A673 (cell line): Measurements from ENCODE around the gene IFNAR1. TPM values are rescaled to one million over a fixed set of nuclear protein-coding genes. Genes with fewer than 3 reads are reported as not detected.
A peak's percentile ranks its signal among the peaks of the same experiment; 100 is the strongest.

Experiments used
- BruUV-seq: library from RNA; stranded (reverse); fragments of 400-500 nt; replicated peaks from 2 replicates; lab custom pipeline; 2021; lab: Mats Ljungman, UMichigan
- CTCF ChIA-PET: fragments of 300-600 bp; sonication (Branson Sonifier 250); formaldehyde crosslinking; loops from one replicate; lab custom pipeline; 2022; ENCODE audit warnings: antibody characterized with exemption; lab: Charles Lee
- POLR2A ChIA-PET: fragments of 300-600 bp; sonication (Branson Sonifier 250); formaldehyde crosslinking; loops from one replicate; lab custom pipeline; 2022; ENCODE audit warnings: antibody characterized with exemption; ENCODE audit not compliant: low non-redundant PET; lab: Charles Lee
- DNase-seq: peaks from one replicate; pipeline ENCODE4 v3.0.0-alpha.2; 2015; ENCODE audit warnings: low spot score
- H3K27ac ChIP-seq: fragments of 200-600 bp; sonication (generic); 2 replicates; pipeline ENCODE4 v1.5.1; 2016; ENCODE audit warnings: mixed run types, low read depth, mild to moderate bottlenecking, mixed read lengths, antibody characterized with exemption, low read length; ENCODE audit not compliant: poor library complexity, severe bottlenecking
- H3K27me3 ChIP-seq: fragments of 200-600 bp; sonication (generic); replicated peaks from 2 replicates; pipeline ENCODE4 v1.6.1; 2017; ENCODE audit warnings: mixed run types, low read depth, mild to moderate bottlenecking, mixed read lengths, antibody characterized with exemption, low read length; ENCODE audit not compliant: insufficient read depth, poor library complexity
- H3K36me3 ChIP-seq: fragments of 200-600 bp; sonication (generic); 2 replicates; pipeline ENCODE4 v1.6.1; 2016; ENCODE audit warnings: mixed run types, mild to moderate bottlenecking, mixed read lengths, antibody characterized with exemption, low read length; ENCODE audit not compliant: insufficient read depth, poor library complexity, severe bottlenecking
- H3K4me1 ChIP-seq: fragments of 200-600 bp; sonication (generic); 2 replicates; pipeline ENCODE4 v1.6.1; 2017; ENCODE audit warnings: mixed run types, mild to moderate bottlenecking, mixed read lengths, antibody characterized with exemption, low read length; ENCODE audit not compliant: insufficient read depth, poor library complexity, severe bottlenecking
- H3K4me3 ChIP-seq: fragments of 200-600 bp; sonication (generic); 2 replicates; pipeline ENCODE4 v1.5.1; 2016; ENCODE audit warnings: low read depth, mixed run types, mild to moderate bottlenecking, mixed read lengths, low read length; ENCODE audit not compliant: poor library complexity, severe bottlenecking
- H3K9me3 ChIP-seq: fragments of 200-600 bp; sonication (generic); 2 replicates; pipeline ENCODE4 v1.6.1; 2016; ENCODE audit warnings: mixed run types, low read depth, mild to moderate bottlenecking, mixed read lengths, antibody characterized with exemption, low read length; ENCODE audit not compliant: poor library complexity, severe bottlenecking
- CTCF ChIP-seq: fragments of 300-800, 200-600 bp; sonication (generic); conservative IDR thresholded peaks from 2 replicates; pipeline ENCODE4 v1.5.1; 2017; ENCODE audit warnings: low read depth, mild to moderate bottlenecking, antibody characterized with exemption, low read length, moderate library complexity, mixed read lengths
- EZH2 ChIP-seq: fragments of 200-600 bp; sonication (generic); IDR thresholded peaks from 2 replicates; pipeline ENCODE4 v1.6.1; 2017; ENCODE audit warnings: borderline replicate concordance, low read depth, mild to moderate bottlenecking, mixed read lengths, antibody characterized with exemption, low read length; ENCODE audit not compliant: poor library complexity, severe bottlenecking
- intact Hi-C: fragments of 100-400 bp; cut with micrococcal nuclease; formaldehyde crosslinking; loops from one replicate; pipeline ENCODE4 v1.10.0; 2022; ENCODE audit not compliant: unreplicated experiment
- total RNA-seq: library from RNA; stranded (reverse); gene quantifications from 2 replicates; pipeline ENCODE4 v1.2.3, GENCODE V29; 2021

Gene IFNAR1
- total RNA-seq, 1 experiment from 2014 or later = 38.1 TPM

GRCh38 chr21:33325222-33326067, 675 bp downstream of the IFNAR1 start:
- H3K4me1 ChIP-seq = no peaks in the 10 kb centered on the region
- ChIA-PET CTCF (interaction anchor here (0.5 to 1.1 kb wide), 4 partner anchors 36 to 128 kb away, joined by 3 to 6 read pairs (median 5); no protein-coding TSS in a partner anchor), POLR2A (no interaction called here)
- no peak for TF ChIP-seq EZH2
- TF ChIP-seq CTCF = no peak
- no peaks in the 10 kb centered on the region for H3K9me3 ChIP-seq
- peak; percentile 77 for DNase-seq
- peak overlapping the region; percentile 90 for H3K27ac ChIP-seq
- intact Hi-C loops = no loop called here
- H3K36me3 ChIP-seq = no peaks in the 10 kb centered on the region
- no TSS peak for BruUV-seq
- H3K27me3 ChIP-seq = no peaks in the 10 kb centered on the region
- H3K4me3 ChIP-seq = peak overlapping the region; percentile 78

- intact Hi-C loops = no loop called here
- no peaks in the 10 kb centered on the region for H3K27me3 ChIP-seq
- ChIA-PET CTCF (no interaction called here), POLR2A (no interaction called here)
- BruUV-seq = no TSS peak
- DNase-seq = no peak
- H3K9me3 ChIP-seq = peaks cover 7% of the 10 kb centered on the region
- TF ChIP-seq EZH2 = no peak
- TF ChIP-seq CTCF = no peak
- H3K36me3 ChIP-seq = no peaks in the 10 kb centered on the region
- no peaks in the 10 kb centered on the region for H3K4me1 ChIP-seq
- no peak overlapping the region for H3K27ac ChIP-seq
- H3K4me3 ChIP-seq = no peak overlapping the region
These were observed 2.6 kb downstream of the IFNAR1 start for GRCh38 chr21:33327326-33327725.

DNA sequence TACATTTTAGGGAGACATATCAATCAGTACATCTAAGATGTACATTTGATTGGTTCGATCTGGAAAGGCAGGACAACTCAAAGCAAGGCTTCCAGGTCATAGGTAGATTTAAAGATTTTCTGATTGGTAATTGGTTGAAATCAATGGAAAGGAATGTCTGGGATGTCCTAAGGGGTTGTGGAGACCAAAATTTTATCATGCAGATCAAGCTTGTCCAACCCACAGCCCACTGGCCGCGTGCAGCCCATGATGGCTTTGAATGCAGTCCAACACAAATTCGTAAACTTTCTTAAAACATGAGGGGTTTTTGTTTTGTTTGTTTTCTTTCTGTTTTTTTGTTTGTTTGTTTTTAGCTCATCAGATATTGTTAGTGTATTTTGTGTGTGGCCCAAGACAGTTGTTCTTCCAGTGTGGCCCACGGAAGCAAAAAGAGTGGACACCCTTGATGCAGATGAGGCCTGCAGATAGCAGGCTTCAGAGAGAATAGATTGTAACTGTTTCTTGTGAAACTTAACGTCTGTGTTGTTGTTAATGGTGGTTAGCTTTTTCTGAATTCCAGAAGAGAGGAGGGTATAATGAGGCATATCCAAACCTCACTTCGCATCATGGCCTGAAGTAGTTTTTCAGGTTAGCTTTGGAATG, 3.1 kb downstream of the IFNAR1 start:
- H3K9me3 ChIP-seq = peaks cover 12% of the 10 kb centered on the region
- no peaks in the 10 kb centered on the region for H3K36me3 ChIP-seq
- H3K4me1 ChIP-seq = no peaks in the 10 kb centered on the region
- no peak overlapping the region for H3K4me3 ChIP-seq
- POLR2A ChIA-PET = interaction anchor here (0.5 kb wide), 1 partner anchor 53 kb away, joined by 3 read pairs; no protein-coding TSS in a partner anchor
- intact Hi-C loops = no loop called here
- TF ChIP-seq CTCF (no peak), EZH2 (no peak)
- no TSS peak for BruUV-seq
- no peak for DNase-seq
- no peaks in the 10 kb centered on the region for H3K27me3 ChIP-seq
- no peak overlapping the region for H3K27ac ChIP-seq
- CTCF ChIA-PET = no interaction called here
